Tibial nerve (tissue), 3 donors: Measurements from ENCODE around the gene PAK3.

Experiments used
- CTCF ChIP-seq, 5 experiments: fragments of 200-600 bp in 3 of 5; fragments of 450-650 bp in 2 of 5; sonication (generic) in 3 of 5; IDR thresholded peaks; one replicate each; pipeline ENCODE4 v1.5.1; 2016 to 2019; ENCODE audit warnings: antibody characterized with exemption in 5 of 5, mild to moderate bottlenecking in 3 of 5, moderate library complexity in 2 of 5
- POLR2A ChIP-seq, 2 donors: fragments of 450-650 bp; IDR thresholded peaks; one replicate each; pipeline ENCODE4 v1.6.1; 2017; ENCODE audit warnings: antibody characterized with exemption in 2 of 2, mild to moderate bottlenecking in 2 of 2, moderate library complexity in 2 of 2

GRCh38 chrX:111265486-111265885 lies 169.5 kb downstream of the PAK3 start:
- no peak for TF ChIP-seq POLR2A (IDR thresholded peaks at IDR 0.05)
- no peak for TF ChIP-seq CTCF (IDR thresholded peaks at IDR 0.05)
